ENCODE data around the gene OR6N2. TPM values are rescaled to one million over a fixed set of nuclear protein-coding genes. Genes with fewer than 3 reads are reported as not detected.

The OR6N2 gene, protein sequence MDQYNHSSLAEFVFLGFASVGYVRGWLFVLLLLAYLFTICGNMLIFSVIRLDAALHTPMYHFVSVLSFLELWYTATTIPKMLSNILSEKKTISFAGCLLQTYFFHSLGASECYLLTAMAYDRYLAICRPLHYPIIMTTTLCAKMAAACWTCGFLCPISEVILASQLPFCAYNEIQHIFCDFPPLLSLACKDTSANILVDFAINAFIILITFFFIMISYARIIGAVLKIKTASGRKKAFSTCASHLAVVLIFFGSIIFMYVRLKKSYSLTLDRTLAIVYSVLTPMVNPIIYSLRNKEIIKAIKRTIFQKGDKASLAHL
- not detected in 5 replicates for total RNA-seq (2022; extraction: Qiagen RNA extraction)

DNA sequence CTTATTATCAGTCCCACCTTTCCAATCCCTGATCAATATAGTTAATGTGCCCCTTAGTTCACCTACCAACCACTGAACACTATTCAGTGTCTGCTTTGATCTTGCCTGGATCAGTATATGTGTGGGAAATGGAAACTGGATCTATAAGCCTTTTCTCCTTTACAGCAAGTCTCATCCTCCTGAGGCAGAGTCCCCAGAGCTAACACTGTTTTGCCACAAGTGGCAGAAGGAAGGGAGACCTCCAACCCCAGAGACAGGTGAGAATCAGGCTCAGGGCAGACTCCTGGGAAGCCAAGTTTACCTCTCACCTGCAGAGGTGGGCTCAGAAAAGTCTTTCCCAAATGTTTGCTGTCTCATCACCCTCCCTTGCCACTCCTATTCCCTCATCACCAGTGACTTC lies at the start of gene OR6N2:
Gene OR6N2, minus strand, starts transcription at position 101 of the 400 bp plus-strand sequence. CDS start 3,569 bp downstream, outside the sequence.

DNA sequence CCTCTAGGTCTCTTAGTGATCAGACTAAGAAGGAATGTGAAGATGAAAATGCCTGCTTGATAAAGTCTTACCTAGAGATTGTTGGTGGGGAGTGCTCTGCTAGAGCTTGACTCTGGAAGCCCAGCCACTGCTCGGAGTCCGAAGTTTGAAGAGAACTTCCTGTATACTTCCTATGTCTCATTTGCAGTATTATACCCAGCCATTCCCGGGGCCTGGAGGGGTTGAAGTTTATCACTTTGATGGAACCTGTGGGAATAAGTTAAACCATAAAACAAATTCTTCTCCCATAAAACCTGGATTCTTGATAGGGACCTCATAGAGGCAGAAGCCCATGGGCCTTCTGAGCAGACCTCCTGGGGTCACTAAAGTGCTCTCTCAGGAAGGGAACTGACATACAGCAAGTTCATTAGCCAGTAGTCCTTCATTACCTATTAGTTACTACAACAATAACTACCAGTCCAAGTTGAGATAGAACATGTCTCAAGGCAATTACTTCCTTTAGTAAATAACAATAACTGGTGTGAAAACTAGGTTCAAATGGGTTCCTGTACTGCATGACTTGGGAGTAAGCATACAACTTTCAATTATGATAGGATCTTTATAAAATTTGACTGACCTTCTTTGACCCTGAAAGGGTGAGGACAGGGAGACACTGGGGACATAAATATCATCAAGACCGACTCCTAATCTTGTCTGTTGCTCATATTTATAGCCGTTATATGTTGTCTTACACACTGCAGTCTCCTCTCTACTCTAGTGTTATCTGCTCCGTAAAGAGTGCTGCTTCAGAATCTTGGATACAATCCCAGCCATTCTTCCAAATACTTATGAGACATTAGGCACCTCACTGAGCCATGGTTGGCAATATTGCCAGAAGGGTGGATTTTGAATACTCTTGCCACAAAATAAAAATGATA lies 8.8 kb downstream of the OR6N2 start, which contains the start of gene OR6N1:
Gene OR6N1, minus strand, starts transcription at position 246 of the 917 bp plus-strand sequence. CDS start 5,513 bp downstream, outside the sequence.

DNA sequence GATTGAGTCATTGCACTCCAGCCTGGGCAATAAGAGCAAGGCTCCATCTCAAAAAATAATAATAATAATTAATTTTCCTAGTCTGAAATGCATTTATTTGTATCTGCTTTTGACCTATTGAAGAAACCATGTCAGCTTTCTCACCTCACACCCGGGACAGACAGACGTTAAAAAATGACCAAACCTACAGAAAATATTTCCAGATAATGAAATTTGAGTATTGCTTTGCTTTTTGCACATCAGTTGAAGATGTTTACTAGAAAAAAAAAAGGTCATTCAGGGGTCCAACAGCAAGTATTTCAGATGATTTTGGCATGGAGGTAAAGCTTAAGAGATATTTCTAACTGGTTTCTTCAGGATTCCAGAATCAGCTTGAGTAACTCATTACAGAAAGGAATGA lies 26.6 kb downstream of the OR6N2 start, which contains the start of gene OR6K6:
Gene OR6K6, plus strand, starts transcription at position 301 of the 400 bp plus-strand sequence. CDS start 168 bp downstream, outside the sequence.

Other genes starting within 250 kb of the OR6N2 start
- gene OR6Y1, start 226.8 kb downstream of the OR6N2 start, total RNA-seq (2022; extraction: Qiagen RNA extraction), result not detected in 5 replicates
- not detected in 5 replicates for gene OR6P1, start 210.6 kb downstream of the OR6N2 start, total RNA-seq (2022; extraction: Qiagen RNA extraction)
- not detected in 5 replicates for gene OR10X1, start 201.3 kb downstream of the OR6N2 start, total RNA-seq (2022; extraction: Qiagen RNA extraction)
- not detected in 5 replicates for gene OR10Z1, start 175.9 kb downstream of the OR6N2 start, total RNA-seq (2022; extraction: Qiagen RNA extraction)
- not detected in 5 replicates for gene SPTA1, start 94.5 kb downstream of the OR6N2 start, total RNA-seq (2022; extraction: Qiagen RNA extraction)
- not detected in 5 replicates for gene OR6K2, start 80.6 kb downstream of the OR6N2 start, total RNA-seq (2022; extraction: Qiagen RNA extraction)
- not detected in 5 replicates for gene OR6K3, start 60.5 kb downstream of the OR6N2 start, total RNA-seq (2022; extraction: Qiagen RNA extraction)
- not detected in 5 replicates for gene OR6K6, start 26.5 kb downstream of the OR6N2 start, total RNA-seq (2022; extraction: Qiagen RNA extraction)
- not detected in 5 replicates for gene OR6N1, start 9.0 kb downstream of the OR6N2 start, total RNA-seq (2022; extraction: Qiagen RNA extraction)
- gene MNDA, start 50.1 kb upstream of the OR6N2 start, total RNA-seq (2022; extraction: Qiagen RNA extraction), result not detected in 5 replicates
- gene PYHIN1, start 150.3 kb upstream of the OR6N2 start, total RNA-seq (2022; extraction: Qiagen RNA extraction), result not detected in 5 replicates
- gene IFI16, start 228.7 kb upstream of the OR6N2 start, total RNA-seq (2022; extraction: Qiagen RNA extraction), result 2.4 to 3.3 TPM (median 3.0 TPM) in 5 replicates